T-helper 1 cell treated with Interleukin-12 subunit alpha and Interleukin-12 subunit beta and Interleukin-4 antibody, amounts not matched to agents 30 μg/mL and 1 μg/mL, for 36 hours (primary cell): ENCODE data around the gene IFRD1.

Source experiments
- H3K27ac Mint-ChIP-seq: one replicate; pipeline ENCODE4 v1.8.0; 2021; ENCODE audit warnings: mild to moderate bottlenecking, mixed read lengths
- H3K27me3 Mint-ChIP-seq: one replicate; pipeline ENCODE4 v1.8.0; 2021; ENCODE audit warnings: low read depth, mixed read lengths
- H3K36me3 Mint-ChIP-seq: one replicate; pipeline ENCODE4 v1.8.0; 2021; ENCODE audit warnings: low read depth, mixed read lengths
- H3K4me1 Mint-ChIP-seq: one replicate; pipeline ENCODE4 v1.8.0; 2021; ENCODE audit warnings: low read depth, mixed read lengths
- H3K4me3 Mint-ChIP-seq: one replicate; pipeline ENCODE4 v1.8.0; 2021; ENCODE audit warnings: mild to moderate bottlenecking, moderate library complexity, mixed read lengths
- H3K9me3 Mint-ChIP-seq: one replicate; pipeline ENCODE4 v1.8.0; 2021; ENCODE audit warnings: mixed read lengths

Gene IFRD1, protein sequence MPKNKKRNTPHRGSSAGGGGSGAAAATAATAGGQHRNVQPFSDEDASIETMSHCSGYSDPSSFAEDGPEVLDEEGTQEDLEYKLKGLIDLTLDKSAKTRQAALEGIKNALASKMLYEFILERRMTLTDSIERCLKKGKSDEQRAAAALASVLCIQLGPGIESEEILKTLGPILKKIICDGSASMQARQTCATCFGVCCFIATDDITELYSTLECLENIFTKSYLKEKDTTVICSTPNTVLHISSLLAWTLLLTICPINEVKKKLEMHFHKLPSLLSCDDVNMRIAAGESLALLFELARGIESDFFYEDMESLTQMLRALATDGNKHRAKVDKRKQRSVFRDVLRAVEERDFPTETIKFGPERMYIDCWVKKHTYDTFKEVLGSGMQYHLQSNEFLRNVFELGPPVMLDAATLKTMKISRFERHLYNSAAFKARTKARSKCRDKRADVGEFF

DNA sequence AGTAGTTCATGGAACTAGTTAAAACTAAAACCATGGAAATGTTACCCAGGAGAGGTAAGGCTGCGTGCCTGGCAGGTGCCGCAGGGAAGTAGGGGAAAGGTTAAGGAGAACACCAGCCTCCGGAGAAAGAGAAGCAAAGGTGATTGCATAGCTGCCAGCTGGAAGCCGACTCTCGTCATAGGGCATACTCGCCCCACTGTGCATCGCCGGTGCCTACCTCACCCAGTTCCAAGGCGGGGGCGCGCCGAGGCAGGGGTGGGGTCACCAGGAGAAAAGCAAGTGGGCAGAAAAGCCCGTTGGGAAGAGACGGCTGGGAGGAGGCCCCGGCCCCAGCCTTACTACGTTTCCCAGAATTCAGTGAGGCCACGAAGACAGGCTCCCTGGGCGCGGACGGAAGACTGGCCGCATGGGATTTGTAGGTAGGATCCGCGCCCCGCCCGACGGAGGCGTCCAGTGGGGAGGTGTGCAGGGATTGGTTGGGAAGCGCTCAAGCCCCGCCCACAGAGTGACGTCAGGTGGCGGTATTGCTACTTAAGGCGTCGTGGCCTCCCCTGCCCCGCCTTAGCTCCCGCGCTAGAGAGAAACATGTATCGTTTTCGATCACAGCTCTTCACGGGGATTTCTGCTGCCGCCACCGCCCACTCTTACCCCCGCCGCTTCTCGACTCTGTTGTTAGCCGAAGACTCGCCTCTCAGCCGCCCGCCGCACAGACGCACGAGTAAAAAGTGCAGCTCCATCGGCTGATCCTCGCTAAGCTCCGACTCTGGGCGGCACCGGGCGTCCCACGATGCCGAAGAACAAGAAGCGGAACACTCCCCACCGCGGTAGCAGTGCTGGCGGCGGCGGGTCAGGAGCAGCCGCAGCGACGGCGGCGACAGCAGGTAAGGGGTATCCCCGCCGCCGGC, at the start of gene IFRD1:
Gene IFRD1 (plus strand): TSS at position 559 of the 905 bp plus-strand sequence. CDS start 229 bp downstream, at position 788.
- peak within 1 kb of the TSS; percentile 100 for H3K4me3 Mint-ChIP-seq
- peaks cover 36% of the 10 kb centered on the region for H3K4me1 Mint-ChIP-seq
- H3K27ac Mint-ChIP-seq = peak within 1 kb of the TSS; percentile 97
- no peaks in the 10 kb centered on the region for H3K9me3 Mint-ChIP-seq
- H3K36me3 Mint-ChIP-seq = no peaks in the 10 kb centered on the region
- H3K27me3 Mint-ChIP-seq = no peaks in the 10 kb centered on the region

DNA sequence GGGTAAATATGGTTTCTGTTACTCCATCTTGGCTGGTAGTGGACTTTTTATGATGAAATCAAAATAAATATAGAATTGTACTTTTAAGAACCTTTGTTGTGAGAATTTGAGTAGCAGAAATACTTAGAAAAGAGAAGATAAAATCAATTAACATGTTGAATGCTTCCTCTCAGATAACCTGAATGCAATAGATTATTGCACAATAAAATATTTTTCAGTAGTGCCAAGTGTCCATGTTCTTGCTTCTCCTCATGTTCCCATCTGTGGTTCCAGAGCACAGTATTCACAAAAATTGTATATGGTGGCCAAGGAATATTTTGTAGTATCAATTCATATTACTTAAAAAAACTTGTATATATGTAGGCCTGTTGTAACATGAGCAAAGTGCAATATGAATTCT, 45.9 kb upstream of the IFRD1 start:
- Mint-ChIP-seq H3K27ac (no peak overlapping the region), H3K9me3 (no peaks in the 10 kb centered on the region), H3K27me3 (peaks cover 15% of the 10 kb centered on the region), H3K4me3 (no peak overlapping the region), H3K36me3 (no peaks in the 10 kb centered on the region), H3K4me1 (no peaks in the 10 kb centered on the region)

DNA sequence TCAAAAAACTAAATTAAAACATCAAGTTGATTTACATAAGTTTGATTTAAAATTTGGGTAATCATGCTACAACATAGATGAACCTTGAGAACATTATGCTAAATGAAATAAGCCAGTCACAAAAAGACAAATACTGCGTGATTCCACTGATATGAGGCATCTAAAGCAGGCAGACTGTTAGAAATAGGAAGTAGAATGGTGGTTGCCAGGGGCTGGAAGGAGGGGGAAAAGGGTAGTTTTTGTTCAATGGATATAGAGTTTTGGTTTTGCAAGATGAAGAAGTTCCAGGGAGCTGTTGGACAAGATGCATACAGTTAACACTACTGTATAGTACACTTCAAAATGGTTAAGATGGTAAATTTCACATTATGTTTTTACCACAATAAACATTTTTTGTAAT, 45.0 kb upstream of the IFRD1 start:
- H3K27me3 Mint-ChIP-seq = peaks cover 24% of the 10 kb centered on the region
- H3K4me1 Mint-ChIP-seq = no peaks in the 10 kb centered on the region
- H3K36me3 Mint-ChIP-seq = no peaks in the 10 kb centered on the region
- H3K9me3 Mint-ChIP-seq = no peaks in the 10 kb centered on the region
- no peak overlapping the region for H3K27ac Mint-ChIP-seq
- no peak overlapping the region for H3K4me3 Mint-ChIP-seq

DNA sequence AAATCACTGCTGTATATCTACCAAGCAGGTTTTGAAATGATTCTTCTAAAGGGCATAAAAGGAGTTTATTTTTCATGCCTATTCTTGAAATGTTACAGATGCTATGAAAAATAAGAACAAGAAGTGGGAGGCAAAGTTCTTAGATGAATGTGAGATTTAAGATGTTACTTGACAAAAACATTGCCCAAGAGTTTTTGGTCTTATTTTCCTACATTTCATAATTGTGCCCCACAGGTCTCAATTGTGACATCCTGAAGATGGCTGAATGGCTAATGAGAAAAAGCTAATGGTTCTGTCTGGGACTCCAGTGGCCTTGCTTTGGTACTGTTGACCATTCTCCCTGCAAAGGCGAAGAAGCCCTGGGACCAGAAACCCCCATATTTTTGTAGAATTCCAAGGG, 43.0 kb upstream of the IFRD1 start:
- H3K4me1 Mint-ChIP-seq = no peaks in the 10 kb centered on the region
- H3K4me3 Mint-ChIP-seq = no peak overlapping the region

DNA sequence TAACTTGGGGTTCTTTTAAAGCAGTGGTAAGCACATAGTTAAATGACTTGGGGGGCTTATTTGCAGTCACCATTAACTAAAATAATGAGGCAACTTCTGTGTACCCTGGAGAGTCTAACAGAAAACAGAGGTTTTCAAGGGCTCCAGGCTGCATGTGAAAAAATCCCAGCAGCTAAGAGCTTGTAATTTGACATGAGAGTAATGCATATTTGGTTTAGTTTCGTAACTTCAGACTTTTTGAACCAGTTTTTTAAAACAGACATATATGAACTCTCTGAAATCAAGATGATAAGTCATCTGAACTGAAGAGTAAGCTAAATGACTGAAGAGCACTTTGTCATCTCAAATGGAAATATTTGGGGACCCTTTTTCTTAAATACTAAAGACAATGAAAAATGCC, 40.2 kb upstream of the IFRD1 start:
- H3K27me3 Mint-ChIP-seq = peaks cover 42% of the 10 kb centered on the region
- H3K4me1 Mint-ChIP-seq = no peaks in the 10 kb centered on the region
- H3K4me3 Mint-ChIP-seq = no peak overlapping the region
- no peak overlapping the region for H3K27ac Mint-ChIP-seq
- H3K9me3 Mint-ChIP-seq = no peaks in the 10 kb centered on the region
- H3K36me3 Mint-ChIP-seq = no peaks in the 10 kb centered on the region

More for the DNA sequence above, 43.0 kb upstream of the IFRD1 start:
- no peaks in the 10 kb centered on the region for H3K36me3 Mint-ChIP-seq
- no peak overlapping the region for H3K27ac Mint-ChIP-seq
- peaks cover 35% of the 10 kb centered on the region for H3K27me3 Mint-ChIP-seq
- H3K9me3 Mint-ChIP-seq = no peaks in the 10 kb centered on the region

DNA sequence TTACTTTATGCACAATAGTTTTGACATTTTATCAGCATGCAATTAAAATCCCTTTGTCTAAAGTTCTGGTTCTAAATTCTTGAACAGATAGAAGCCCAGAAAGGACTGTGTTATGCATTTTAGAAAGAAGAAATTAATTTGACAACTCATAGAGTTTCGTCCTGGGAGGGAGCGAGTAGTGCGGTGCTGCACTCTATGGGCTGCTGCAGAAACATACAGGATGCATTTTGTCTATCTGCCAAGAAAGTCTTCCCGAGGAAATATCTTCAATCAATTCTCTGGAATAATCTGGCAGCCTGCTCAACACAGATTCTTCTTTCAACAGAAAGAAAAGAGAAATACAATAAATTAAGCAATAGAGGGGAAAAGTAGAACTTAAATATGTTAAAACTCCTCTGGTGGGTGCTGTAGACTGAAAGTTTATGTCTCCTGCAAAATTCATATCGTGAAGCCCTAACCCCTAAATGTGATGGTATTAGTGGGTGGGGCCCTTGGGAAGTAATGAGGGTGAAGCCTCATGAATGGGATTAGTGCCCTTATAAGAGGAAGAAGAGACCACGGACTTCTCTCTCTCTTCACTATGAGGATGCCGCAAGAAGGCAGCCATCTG, 39.0 kb upstream of the IFRD1 start:
- Mint-ChIP-seq H3K27me3 (peaks cover 43% of the 10 kb centered on the region), H3K27ac (no peak overlapping the region), H3K36me3 (no peaks in the 10 kb centered on the region), H3K4me3 (no peak overlapping the region), H3K4me1 (peaks cover 4% of the 10 kb centered on the region), H3K9me3 (no peaks in the 10 kb centered on the region)

DNA sequence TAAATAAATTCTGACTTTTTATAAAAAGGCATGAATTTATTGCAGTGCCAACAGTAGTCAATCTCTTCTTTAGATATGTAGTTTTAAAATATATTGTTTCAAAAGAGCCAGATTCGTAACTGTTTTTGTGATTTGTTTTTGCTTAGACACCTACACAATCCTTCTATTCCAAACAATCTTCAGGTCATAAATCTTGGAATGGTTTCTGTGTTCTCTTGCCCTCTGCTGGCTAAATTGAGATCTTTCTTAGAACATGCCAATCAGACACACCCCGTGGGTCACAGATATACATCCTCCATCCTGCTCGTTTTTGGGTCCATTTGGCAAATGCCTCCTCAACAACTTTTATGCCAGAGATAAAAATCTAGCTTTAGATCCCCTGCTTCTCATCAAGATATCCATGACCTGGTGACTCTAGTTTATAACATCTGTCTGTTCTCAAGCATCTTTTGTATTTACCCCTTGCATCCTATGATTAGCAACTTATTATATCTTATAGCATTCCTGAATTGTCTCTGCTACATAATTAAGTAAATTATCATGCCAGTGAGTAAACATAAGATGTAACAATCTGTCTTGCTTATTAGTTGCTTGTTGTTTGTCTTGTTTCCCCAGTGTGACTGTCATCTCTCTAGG, 35.3 kb upstream of the IFRD1 start:
- Mint-ChIP-seq H3K36me3 (no peaks in the 10 kb centered on the region), H3K27ac (no peak overlapping the region), H3K4me3 (no peak overlapping the region), H3K4me1 (peaks cover 4% of the 10 kb centered on the region), H3K27me3 (peaks cover 28% of the 10 kb centered on the region), H3K9me3 (no peaks in the 10 kb centered on the region)

DNA sequence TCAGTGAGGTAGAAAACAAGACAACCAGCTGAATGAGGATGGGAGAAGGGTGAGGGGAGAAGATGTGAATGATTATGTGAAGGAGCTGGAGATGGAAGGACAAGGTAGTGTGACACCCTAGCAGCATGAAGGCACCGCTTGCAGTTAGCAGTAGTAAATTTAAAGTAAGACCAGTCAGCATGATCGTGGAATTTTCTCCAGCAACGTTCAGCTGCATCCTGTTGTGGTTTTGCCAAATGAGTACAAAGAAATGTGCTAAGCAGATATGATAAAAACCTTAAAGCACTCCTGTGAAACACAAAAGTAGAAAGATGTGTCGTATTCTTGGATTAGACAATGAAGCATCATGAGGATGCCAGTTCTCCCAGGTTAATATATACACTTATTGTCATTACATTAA, 34.1 kb upstream of the IFRD1 start:
- Mint-ChIP-seq H3K9me3 (no peaks in the 10 kb centered on the region), H3K36me3 (no peaks in the 10 kb centered on the region), H3K4me1 (peaks cover 4% of the 10 kb centered on the region), H3K27me3 (peaks cover 20% of the 10 kb centered on the region), H3K27ac (no peak overlapping the region), H3K4me3 (no peak overlapping the region)

DNA sequence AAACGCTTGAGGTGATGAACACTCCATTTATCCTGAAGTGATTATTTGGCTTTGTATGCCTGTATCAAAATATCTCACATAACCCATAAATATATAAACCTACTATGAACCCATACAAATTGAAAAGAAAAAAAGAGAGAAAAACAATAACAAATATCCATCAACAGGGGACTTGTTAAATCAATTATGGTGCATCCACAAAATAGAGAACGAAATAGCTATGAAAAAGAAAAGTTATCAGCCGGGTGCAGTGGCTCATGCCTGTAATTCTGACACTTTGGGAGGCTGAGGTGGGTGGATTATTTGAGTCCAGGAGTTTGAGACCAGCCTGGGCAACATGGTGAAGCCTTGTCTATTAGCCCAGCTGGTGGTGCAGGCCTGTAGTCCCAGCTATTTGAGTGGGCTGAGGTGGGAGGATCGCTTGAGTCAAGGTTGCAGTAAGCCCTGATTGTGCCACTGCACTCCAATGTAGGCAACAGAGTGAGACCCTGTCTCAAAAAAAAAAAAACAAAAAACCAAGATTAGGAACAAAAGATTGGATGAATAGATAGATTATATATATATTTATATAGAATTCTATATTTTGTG, 30.6 kb upstream of the IFRD1 start:
- no peaks in the 10 kb centered on the region for H3K9me3 Mint-ChIP-seq
- H3K27me3 Mint-ChIP-seq = peaks cover 7% of the 10 kb centered on the region
- H3K36me3 Mint-ChIP-seq = no peaks in the 10 kb centered on the region
- H3K4me3 Mint-ChIP-seq = no peak overlapping the region
- peaks cover 24% of the 10 kb centered on the region for H3K4me1 Mint-ChIP-seq
- H3K27ac Mint-ChIP-seq = no peak overlapping the region

DNA sequence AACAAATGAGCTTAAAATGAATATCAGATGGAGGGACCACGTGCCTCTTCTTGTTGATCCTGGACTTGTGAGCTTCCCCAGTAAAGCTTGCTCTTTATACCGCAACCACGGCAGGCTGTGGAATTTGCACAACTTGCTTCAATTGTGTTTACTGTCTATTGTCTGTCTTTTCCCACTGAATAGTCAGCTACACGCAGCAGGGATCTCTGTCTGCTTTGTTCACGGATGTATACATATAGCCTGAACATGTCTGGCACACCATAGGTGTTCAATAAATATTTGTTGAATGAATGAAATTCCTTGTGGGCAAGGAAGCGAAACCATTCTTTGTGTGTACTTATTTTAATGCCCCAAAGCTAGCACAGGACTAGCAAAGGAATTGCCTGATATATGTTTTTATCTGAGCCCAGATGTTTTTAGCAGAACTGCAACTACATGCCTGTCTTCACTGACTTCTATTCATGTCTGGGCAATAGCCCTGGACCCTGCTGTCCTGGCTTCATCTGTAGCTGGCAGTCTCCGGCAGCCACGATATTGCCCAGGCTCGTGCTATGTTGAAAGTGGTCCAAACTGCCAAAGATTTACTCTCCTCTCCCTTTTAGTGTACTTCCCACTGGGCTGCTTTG, 29.9 kb upstream of the IFRD1 start:
- peaks cover 24% of the 10 kb centered on the region for H3K4me1 Mint-ChIP-seq
- no peaks in the 10 kb centered on the region for H3K9me3 Mint-ChIP-seq
- H3K4me3 Mint-ChIP-seq = no peak overlapping the region
- H3K27me3 Mint-ChIP-seq = peaks cover 3% of the 10 kb centered on the region
- no peak overlapping the region for H3K27ac Mint-ChIP-seq
- no peaks in the 10 kb centered on the region for H3K36me3 Mint-ChIP-seq

DNA sequence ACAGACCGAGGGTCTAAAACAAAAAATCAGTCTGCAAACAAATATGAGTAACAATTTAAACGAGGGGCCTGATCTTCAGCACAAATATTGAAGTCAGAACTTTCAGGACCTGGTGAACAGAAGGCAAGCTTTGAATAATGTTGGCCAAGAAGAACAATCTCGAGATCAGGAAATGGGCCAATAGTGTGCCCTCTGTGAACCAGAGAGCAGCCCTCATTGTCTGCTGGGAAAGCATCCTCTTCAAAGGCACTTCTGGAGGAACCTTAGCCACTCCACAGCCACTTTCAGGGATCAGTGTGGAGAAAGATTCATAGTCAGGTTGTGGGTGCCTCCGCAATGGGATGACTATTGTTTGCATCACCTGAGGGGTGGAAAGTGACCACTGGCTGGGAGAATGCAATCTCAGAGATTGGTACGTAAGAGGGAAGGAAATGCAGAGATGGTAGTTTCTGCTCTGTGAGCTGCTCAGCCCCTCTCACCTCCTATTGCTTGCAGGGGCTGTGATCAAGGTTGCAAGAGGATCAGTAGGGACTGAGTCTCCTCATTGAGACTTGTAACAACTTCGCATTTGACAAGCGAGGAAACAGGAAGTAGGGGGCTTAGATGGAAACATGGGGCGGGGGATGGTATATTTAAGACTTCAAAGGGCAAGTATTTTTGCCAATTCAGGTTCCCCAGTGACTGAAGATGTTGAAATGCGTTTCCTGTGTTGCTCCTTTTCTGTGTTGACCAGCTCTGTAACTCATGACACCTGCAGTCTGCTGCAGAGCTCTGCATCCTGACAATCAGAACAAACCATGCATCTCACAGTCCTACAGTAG, 28.4 kb upstream of the IFRD1 start:
- no peak overlapping the region for H3K4me3 Mint-ChIP-seq
- H3K4me1 Mint-ChIP-seq = peaks cover 20% of the 10 kb centered on the region
- H3K9me3 Mint-ChIP-seq = no peaks in the 10 kb centered on the region
- H3K27ac Mint-ChIP-seq = peak overlapping the region; percentile 27
- peaks cover 3% of the 10 kb centered on the region for H3K27me3 Mint-ChIP-seq
- no peaks in the 10 kb centered on the region for H3K36me3 Mint-ChIP-seq

DNA sequence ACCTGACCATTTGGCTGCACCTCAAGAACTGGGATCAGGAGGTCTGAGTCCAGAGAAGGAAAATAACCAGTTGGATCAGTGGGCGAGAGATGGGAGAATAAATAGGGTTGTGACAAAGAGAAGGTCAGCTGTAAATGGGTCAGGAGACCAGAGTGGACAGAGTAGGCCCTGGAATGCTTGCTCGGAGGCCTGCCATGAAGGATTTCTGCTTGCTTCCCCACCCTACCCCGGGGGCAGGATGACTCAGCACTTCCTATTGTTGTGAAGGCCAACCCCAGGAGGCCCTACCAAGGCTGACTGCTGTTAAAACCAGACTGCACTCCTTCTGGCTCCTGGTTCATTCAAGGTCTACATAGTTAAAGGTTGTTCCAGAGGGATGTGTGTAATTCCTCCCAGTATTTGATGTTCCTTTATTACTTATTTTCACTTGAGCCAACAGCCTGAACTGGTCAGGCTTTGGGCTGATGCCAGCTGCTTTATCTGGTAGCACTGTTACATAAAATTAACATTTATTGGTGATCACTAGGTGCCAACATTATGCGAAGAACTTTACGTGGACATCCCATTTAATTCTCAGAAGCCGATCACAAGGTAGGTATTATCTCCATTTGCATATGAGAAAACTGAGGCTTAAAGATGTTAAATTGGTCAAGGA, 27.3 kb upstream of the IFRD1 start:
- no peak overlapping the region for H3K4me3 Mint-ChIP-seq
- H3K9me3 Mint-ChIP-seq = no peaks in the 10 kb centered on the region
- peaks cover 20% of the 10 kb centered on the region for H3K4me1 Mint-ChIP-seq
- H3K27me3 Mint-ChIP-seq = peaks cover 3% of the 10 kb centered on the region
- H3K27ac Mint-ChIP-seq = peak overlapping the region; percentile 49
- no peaks in the 10 kb centered on the region for H3K36me3 Mint-ChIP-seq
